NOMO-1 treated with DMSO at 0.1 percent for 48 hours (cell line): Measurements from ENCODE around the gene CNNM3.

Experiments
- DNase-seq: peaks from one replicate; lab custom pipeline; 2025; ENCODE audit not compliant: unreplicated experiment; lab: John Stamatoyannopoulos, UW

The CNNM3 gene

DNA sequence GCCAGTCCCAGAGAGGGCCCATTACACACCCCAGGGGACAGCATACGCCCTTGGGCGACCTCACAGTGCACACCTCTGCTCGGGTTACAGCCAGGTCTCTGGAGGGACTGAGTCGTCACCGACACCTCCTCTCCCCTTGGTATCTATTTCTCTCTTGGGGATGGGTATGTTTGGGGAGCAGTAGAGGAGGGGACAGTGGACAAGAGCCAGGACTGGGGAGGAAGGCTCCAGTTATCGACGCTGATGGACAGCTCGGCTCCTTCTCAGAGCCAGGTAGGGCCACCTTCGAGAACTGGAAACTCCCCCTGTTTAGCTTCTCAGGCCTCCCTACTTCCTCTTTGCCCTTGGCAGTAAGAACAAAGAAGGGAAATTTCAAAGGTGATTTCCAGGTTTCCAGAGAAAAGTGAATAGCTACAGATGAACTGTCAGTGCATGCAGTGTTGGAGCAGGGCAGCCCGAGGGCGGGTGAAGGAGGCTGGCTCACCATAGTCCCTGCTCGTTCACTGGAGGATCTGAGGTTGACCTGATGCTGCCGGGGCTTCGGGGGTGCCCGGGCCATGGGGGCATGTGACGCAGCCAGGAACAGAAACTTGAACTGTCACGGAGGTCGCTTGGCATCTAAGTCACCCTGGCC lies 58.2 kb downstream of the CNNM3 start:
- DNase-seq = peak; percentile 45

DNA sequence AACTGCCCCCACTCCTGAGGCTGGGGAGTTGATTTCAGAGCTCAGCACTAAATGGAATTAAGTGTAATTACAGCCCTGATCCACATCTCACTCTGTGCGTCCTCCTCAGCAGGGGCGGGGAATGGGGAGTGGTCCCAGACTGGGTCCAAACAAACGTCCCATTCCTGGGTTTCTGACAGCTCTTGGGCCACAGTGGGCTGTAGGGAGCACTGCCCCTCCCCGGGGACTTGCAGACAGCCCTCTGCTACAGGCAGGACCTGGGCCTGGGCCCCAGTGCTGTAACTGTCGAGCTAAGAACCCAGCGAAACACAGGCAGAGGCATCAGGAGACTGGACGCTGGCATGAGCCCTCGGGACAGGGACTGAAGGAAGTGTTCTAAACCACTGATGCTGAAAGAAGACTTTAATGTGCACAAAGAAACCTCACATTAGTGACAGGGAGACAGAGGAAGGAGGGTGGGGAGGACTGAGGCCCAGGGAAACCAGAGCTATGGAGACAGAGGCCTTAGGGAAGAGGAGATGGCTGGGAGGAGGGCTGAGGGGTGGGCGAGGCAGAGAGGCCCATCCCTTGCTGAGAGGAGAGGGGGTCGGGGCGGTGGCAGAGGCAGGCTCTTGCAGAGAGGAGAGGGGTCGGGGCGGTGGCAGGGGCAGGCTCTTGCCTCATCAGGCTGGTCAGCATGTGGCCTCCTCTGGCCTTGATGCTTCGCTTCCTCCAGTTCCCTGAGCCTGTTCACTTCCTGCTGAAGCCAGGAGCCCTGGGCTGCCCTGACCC lies 59.6 kb downstream of the CNNM3 start:
- no peak for DNase-seq

DNA sequence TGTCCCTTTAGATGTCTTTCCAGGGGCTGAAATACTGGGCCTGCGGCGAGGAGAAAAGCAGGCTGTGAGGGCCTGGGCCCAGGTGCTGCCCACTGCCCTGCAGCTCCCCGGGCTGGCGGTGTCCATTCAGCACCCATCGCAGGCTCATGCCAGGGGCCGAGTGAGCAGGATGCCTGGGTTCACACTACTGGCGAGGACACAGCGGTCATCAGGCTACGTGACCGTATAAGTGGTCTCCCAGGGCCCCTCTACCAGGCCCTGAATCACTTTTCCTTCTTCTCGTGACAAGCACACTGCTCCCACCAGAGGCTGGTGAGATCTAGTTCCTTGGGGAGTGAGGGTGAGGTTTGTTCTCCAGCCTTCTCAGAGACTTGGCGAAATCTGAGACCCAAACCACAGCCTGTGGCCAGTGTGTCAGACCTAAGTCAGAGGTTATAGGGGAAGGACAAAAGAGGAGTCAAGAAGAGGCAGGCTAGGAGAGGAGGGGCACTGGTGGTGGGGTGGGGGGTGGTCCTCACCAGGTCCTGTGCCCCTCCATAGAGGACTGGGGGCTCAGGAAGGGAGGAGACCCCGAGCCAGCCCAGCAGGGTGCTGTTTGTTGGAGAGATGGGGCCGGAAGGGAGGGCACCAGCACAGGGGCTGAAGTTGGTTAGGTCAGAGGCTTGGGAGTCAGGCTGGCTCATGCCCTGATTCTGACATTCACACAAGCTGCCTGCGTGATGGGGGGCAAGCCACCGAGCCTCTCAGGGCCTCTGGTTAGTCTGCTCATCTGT lies 60.4 kb downstream of the CNNM3 start:
- no peak for DNase-seq

DNA sequence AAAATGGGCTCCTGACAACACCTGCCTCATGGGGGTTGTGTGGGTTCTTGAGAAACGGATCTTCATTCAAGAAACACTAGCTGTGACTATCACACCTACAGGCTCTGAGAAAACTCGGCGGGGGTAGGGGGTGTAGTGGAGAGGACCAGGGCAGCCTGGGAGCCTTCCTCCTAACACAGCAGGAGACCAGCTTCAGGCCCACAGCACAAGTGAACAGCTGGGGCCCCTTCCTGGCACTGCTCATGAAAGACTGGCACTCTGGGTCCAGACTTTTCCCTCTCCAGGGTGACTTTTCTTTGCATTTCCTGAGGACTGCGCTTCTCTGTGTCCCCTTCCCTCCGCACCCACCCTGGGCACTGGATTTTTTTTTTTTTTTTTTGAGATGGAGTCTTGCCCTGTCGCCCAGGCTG lies 61.0 kb downstream of the CNNM3 start:
- no peak for DNase-seq

DNA sequence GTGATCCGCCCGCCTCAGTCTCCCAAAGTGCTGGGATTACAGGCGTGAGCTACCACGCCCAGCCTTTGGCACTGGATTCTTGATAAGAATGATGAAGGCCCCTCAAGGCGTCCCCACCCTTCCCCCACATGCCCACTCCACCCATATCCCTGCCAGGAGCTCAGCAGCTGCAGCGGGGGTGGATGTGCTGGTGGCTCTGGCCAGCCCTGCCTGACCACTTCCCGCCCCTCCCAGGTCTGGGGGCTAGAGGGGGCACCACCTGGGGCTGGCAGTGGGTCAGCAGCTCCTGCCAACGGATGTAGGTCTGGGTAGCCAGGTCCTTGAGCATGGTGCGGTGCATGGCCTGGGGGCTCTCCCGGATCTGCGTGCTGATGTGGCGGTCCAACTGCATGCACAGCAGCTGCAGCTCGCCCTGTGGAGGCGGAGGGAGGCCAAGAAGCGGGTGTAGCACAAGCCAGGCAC lies 61.6 kb downstream of the CNNM3 start:
- no peak for DNase-seq

DNA sequence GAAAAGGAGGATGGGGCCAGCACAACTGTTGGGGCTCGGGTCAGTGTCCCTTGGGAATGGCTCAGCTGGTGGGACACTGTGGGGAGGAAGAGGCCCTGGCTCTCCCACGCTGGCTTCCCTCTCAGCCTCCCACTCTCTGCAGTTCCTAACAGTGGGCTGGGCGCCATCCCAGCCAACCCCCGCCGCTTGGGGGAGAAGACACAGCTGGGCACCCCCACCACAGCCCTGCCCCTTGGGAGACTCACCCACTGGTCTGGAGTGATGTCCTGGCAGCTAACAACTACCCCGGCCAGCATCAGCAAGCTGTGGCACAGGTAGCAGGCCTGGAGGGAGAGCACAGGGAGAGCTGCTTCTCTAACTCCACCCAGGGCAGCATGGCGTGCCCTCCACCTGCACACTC lies 62.1 kb downstream of the CNNM3 start:
- DNase-seq = no peak

DNA sequence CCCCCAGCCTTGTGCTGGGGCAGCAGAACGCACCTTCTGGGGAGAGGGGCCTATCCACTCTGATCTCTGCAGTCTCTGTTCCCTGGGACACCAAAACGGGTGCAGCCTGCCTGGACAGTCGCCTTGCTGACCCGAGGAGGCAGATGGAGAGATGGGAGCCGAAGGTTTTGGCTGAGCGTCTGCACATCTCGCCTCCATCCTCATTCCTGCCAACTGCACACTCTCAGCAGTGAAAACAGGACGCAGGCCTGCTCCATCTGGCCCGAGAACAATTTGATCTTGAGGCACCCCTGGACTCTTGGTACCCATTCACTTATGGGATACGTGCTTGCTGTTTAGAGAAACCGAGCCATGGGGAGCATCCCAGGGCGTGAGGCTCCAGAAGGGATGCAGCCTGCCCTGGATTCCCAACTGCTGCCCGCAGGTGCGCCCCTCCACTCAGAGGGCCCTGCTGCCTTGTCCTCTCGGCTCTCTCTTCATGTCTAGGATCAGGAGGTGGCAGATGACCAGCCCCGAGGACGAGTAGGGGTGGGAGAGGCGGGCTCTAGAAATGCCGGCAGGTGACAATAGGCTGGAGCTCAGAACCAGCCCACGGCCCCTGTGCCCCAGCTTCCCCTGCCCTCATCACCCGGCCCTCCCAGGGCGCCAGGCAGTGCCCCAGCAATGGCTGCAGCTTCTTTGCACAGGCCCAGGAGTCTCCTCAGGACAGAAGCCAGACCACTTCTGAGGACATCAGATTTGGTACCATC lies 62.9 kb downstream of the CNNM3 start:
- no peak for DNase-seq

DNA sequence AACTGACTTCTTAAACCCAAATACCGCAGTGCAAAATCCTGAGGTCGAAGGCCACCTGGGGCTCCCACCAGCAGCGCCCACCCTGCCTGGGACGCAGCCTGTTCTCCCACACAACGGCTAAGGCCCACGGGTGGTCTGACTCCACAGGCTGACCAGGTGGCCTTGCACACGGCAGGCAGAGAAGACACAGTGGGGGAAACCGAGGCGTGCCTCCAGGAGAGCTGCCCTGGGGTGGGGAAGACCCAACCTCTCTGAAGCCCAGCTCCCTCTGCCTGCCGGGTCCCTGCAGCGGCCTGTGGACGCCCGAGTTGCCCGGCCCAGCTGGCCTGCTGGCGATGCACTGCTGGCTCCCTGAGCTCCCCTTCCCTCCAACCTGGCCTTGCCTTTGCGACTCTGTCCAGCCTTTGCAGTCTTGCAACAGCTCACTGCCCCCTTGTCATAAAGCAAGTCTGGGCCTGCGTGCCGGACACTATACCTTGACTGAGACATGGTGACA lies 63.5 kb downstream of the CNNM3 start:
- DNase-seq = no peak

DNA sequence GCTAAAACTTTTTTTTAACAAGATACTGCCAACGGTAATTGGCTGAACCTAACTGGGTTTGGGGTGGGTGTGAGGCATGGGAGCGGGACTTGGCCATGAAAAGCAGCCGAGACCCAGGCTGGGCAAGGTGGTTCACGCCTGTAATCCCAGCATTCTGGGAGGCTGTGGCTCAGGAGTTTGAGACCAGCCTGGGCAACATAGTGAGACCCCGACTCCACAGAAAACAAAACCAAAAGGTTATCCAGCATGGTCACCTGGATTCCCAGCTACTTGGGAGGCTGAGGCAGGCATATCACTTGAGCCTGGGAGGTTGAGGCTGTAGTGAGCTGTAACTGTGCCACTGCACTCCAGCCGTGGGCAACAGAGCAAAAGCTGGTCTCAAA lies 64.8 kb downstream of the CNNM3 start:
- DNase-seq = no peak

DNA sequence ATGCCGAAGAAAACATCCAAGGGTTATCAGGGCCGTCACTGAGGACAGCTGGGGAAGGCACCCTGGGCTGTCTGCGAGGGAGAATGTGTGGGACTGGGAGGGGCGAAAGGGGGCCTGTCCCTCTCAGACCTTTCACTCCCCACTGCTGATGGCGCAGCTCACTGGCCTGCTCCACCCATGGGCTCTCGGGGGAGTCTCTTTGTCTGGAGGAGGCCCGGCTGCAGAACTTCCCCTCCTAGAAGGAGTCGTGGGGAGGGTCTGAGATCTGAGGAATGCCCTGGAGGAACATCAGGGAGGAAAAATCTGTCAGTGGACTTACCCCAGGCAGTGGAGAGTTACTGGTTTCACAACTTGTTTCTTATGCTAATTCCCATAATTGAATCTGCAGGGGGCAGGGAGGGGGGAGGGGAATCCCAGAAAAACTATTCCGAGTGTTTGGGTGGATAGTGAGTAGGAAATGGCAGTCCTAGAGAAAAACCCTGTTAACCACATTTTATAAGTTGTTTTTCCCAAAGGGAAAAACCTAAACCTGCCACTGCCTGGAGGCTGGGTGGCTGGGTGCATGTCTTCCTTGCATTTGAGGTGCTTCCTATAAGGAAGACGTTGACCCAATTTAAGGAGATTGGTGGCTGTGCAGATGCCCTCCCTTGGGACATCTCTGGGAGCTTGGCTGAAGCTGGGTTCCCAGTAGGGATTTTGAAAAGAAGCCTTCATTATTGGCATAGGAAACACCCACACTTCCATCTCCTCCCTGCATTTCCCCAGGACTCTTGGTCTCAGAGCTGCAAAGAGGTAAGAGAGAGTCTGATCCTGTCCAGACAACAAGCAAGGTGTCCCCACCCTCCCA lies 65.5 kb downstream of the CNNM3 start:
- no peak for DNase-seq

DNA sequence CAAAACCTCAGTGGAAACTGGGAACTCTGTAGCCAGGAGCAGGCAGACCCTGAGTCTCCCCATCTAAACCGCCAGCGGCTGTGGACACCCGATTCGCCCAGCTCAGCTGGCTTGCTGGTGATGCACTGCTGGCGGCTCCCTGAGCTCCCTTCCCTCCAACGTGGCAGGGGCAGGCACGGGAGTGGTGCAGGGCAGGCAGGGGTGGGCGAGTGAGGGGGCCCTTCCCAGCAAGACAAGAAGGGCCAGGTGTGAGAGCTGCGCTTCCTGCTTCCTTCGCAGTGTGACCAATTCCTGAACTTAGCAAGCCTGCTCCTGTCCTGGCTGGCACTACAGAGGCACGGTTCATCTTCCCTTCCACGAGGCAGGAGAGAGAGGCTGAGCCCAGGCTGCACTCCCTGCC lies 66.2 kb downstream of the CNNM3 start:
- DNase-seq = no peak

DNA sequence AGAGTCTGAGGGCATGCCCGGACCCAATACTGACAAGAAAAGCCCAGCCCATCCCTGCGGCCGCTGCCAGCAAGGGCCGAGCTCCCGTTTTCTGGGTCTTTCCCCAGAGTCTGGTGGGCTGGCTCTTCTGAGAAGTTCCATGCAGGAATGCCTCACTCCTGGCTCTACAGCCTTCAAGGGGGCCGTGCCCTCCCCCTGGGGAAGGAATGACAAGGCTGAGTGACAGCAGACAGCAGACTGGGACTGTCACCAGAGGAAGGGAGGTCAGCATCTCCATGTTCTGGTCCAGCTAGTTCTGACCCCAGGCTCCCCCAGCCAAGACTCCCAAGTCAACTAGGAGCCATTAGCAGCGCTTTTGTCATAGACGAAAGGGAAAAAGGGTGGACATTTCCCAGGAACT lies 66.8 kb downstream of the CNNM3 start:
- DNase-seq = no peak

DNA sequence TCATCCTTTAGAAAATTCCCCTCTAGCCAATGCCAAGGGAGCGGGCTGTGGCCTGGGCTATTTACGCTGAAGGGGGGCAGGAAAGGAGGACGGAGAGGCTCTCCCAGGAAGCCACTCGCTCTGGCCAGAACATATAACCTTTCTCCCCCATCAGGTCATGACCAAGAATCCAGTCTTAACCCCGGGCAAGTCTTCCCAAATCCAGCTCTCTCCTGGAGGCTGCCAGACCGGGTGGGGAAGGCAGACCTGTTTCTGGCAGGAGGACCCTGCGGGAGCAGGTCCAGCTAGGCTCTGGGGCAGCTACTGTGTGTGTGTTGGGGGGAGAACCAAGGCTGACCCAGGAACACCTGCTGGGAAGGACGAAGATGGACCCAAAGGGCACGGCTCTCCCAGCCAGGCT lies 67.2 kb downstream of the CNNM3 start:
- no peak for DNase-seq
